HS-27A (cell line): ENCODE measurements around the gene SHISA9.
"Not testable (repeated sequence)": the region's sequence is repeated elsewhere in the genome, so short reads cannot be mapped to it uniquely, and the experiment has no call there.

Source experiments
- DNase-seq: peaks from one replicate; pipeline ENCODE4 v3.0.0-alpha.2; 2012; ENCODE audit warnings: low read depth, missing footprints

SHISA9 gene

DNA sequence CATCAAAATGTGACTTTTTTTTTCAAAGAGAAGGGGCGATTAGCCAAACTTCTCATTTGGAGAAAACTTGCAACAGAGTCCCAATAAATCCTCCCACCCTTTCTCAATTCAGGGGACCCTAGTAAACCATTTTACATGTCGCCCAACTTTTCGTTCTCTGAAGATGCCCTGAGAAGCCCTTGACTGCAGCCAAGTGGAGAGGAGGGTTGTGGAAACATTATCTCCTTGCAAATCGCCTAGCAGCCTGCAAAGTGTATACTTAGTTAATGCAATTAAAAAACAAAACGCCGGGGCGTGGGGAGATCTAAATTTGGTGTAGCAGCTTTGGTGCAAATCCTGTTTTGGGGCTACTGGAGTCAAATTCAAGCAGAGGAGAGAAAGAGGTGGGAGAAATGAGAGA, 1.2 kb upstream of the SHISA9 start:
- DNase-seq: no peak

- DNase-seq: no peak
Measured at GRCh38 chr16:12900599-12901203, 697 bp upstream of the SHISA9 start.

- no peak for DNase-seq
Measured at GRCh38 chr16:12901204-12901596, 198 bp upstream of the SHISA9 start.

DNA sequence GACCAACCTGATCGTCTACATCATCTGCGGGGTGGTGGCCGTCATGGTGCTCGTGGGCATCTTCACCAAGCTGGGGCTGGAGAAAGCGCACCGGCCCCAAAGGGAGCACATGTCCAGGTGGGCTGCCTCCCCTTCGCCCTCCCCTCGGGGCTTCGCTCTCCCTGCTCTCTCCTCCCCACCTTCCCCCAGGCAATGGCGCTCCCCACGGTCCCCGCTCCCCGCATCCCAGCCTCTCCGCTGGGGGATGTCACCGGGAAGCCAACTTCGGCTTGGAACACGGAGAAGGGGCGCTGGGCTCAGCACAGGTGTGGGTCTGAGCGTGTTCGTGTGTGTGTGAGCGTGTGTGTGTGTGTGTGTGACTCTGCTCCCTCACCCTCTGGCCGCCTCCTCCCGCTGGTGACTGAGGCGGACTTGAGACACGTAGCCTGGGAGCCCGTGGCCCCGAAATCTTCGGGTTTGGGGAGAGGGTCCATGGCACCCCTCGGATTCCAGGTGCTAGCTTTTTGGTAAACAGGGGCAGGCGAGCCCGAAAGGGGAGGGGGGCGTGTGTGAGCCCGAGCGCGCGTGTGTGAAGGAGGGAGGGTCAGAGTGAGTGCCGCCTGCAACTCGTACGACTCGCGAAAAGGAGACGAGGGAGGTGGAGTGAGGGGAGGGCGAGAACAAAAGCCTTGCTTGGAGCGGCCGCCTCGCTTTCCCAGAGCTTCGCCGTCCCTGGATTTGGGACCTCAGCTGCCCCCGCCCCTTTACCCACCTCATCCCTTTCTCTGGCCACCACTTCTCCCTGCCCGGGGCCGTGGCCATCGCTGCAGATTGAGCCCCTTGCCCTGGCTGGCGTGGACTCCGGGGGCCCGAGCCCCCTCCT, 1.3 kb downstream of the SHISA9 start:
- no peak for DNase-seq

DNA sequence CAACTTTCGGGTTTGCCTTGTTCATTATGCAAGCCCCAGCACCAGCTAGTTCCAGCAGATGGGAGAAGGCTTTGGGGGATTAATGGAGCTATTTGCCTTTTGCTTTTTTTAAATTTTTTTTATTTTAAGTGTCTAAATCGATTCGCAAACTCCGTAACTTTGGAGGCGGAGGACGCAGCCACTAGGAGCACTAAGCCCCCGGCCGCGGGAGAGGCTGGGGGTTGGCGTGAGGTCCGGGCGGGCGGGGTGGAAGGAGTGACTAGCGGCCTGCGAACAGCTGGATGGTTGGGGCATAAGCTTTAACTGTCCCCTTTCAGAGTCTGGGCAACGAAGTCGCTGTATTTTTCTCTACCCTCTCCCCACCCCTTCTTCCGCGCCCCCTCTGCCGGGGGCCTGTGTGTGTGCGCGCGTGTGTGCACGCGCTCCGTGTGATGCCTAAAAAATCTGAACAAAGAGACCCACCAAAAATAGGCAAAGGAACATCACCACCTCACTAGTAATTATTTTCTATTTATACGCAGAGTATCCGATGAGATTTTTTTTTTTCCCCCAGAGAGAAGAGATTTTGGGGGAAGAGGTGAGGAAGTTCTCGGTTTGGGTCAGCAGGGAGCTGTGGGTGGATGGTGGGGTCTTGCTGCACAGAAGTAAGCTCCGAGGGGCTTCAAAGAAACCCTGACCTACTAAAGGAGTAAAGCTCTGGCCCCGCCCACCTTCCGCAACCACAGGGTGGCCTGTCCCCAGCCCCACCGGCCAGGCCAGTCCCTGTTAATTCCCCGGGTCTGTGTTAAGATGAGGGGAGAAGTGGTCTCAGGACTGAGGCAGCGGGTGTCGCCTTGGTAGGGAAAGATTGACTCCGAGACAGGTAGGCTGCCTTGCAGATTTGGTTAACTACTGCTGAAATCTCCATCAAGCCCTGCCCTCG, 2.3 kb downstream of the SHISA9 start:
- DNase-seq: no peak

DNA sequence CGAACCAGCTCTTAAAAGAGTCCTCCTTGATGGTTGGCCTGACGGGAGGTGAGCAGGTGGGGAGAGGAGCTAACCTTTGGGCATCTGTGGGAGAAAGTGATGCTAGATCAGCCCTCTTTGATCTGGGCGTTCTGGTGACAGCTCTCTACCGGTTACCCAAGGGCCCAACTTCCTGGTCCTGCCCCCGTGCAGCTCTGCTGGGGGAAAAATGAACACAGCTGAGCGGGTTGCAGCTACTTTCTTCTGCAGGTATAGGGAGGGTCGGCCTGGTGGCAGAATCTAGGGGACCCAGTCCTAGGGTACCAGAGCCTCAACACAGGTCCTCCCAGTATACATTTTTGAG, 2.9 kb downstream of the SHISA9 start:
- no peak for DNase-seq

DNA sequence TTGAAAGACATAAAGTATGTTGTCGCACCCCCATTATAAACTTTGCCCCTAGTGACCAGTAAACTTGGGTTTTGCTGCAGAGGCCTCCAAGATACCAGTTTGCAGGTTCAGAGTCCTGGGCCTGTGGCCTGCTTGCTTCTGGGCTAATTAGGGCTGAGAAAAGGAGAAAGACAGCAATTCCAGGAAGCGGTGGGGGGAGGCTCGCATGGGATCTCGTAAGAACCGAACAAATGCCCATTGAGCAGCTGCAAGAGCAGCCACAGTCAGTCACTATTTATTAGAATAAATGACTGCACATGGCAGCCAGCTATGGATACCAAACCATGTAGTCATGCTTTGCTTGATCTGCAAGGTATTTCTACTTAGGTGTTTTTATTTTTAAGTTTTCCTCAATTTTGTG, 4.9 kb downstream of the SHISA9 start:
- no peak for DNase-seq

DNA sequence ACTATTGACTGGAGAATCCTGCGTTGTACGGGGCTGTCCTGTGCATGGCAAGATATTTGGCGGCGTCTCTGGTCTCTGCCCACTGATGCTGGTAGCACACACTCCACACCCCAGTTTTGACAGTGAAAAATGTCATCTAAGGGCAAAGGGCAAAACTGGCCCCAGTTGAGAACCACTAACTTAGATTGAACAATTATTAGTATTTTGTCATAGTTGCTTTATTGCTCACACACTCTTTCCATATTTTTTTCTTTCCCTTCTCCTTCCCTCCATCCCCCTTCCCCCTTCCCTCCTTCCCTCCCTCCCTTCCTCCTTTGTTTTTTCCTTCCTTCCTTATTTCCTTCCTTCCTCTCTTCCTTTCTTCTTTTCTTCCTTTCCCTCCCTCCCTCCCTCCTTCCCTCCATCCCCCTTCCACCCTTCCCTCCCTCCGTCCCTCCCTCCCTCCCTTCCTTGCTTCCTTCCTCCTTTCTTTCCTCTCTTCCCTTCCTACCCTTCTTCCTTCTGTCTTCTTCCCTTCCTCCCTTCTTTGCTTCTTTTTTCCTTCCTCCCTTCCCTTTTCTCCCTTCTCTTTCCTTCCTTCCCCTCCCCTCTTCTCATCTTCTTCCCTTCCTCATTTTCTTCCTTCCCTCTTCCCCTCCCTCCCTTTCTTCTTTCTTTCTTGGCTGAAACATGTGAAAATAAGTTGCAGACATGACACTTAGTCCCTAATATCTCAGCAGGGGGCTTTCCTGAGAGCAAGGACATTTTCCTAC, 5.5 kb downstream of the SHISA9 start:
- DNase-seq: no peak

DNA sequence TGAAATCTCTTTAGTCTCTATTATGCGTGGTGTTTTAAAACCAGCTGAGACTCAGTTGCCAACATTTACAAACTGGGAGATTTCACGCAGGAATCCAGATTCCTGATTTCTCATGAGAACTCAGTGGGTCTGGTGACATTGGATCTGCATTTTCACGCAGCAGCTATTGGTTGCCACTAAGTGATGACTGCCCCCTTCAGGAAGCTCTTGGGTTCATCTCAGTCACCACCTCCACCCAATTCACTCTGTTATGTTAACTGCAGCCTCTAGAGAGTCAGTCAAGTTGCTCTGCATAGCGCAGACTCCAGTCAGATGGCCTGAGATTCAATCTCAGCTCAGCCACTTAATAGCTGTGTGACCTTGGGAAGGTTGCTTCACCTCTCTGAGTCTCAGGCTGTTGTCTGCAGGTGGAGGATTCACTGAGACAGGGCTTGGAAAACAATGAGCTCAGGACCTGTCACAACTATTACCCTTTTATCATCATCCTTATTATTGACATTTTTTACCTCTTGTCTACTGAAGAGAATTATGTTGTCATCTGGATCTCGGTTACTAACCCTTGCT, 6.4 kb downstream of the SHISA9 start:
- no peak for DNase-seq

- DNase-seq: no peak
Measured at GRCh38 chr16:12917246-12917645, 15.8 kb downstream of the SHISA9 start.

GRCh38 chr16:12917653-12918052, 16.3 kb downstream of the SHISA9 start:
- DNase-seq: peak; percentile 27

DNA sequence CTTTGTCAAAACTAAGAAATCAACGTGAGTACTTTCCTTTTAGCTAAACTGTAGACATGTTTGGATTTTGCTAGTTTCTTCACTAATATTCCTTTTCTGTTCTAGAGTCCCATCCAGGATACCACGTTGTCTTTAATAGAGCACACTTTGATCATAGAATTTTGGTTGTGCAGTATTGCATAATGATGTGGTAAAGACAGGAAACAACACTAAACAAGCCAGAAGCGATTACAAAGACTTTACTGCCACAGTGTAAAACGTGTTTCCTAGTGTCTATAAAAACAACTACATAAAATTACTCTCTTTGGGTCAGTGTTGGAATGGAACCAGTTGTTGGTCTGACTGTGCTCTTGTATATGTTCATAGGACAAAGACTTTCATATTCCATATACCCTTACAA, 19.3 kb downstream of the SHISA9 start:
- DNase-seq: no peak

- not testable (repeated sequence) for DNase-seq
Measured at GRCh38 chr16:12923640-12924039, 22.2 kb downstream of the SHISA9 start.

DNA sequence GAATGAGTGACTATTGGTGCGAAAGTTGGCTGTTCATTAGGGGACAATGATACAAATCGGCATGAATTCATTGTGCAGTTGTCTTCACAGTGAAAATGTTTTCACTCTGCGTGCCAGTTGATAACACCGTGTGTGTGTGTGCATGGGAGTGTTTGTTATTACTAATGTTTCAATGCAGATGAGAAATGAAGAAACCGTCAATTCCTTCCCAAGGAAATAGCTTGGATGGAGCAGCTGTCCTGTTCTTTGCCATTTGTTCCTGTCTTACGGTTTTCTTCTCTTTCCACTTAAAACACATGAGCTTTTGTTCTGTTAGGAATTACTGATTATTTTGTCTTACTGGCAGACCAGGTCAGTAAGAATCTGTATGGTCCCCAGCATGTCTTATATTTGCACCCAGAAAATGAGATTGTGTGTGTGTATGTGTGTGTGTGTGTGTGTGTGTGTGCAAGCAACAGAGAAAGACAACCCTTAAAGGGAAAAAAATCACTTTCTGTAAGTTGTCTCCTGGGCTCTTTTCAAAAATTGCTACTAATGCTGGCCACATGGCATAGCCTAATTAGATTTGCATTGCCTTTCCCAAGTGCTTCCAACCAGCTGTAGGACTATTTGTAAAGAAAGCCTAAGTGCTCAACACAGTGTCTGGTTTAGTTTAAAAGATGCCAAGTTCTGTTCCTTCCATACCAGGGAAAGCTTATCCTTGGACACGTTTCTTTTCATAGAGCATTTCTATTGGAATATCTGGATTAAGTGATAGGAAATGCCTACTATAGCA, 23.8 kb downstream of the SHISA9 start:
- no peak for DNase-seq

- no peak for DNase-seq
Measured at GRCh38 chr16:12927591-12927990, 26.2 kb downstream of the SHISA9 start.

GRCh38 chr16:12930881-12931280, 29.5 kb downstream of the SHISA9 start:
- DNase-seq: no peak

DNA sequence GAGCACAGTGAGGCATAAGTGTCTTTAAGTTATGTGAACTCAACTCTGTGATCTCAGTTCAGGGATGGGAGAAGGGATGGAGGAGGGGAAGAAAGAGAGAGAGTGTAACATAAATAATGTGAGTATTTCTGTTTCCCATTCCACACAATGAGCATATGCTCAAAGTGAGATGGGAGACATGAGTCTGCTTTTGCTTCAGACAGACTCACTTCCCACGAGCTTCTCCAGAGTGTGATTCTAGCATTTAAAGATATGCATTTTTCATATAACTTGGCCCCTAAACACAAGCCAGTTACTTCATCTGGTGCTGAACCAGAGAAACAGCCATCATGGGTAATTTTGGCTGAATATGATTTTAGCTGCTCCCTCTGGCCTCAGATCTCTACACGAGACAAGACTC, 35.0 kb downstream of the SHISA9 start:
- DNase-seq: no peak

DNA sequence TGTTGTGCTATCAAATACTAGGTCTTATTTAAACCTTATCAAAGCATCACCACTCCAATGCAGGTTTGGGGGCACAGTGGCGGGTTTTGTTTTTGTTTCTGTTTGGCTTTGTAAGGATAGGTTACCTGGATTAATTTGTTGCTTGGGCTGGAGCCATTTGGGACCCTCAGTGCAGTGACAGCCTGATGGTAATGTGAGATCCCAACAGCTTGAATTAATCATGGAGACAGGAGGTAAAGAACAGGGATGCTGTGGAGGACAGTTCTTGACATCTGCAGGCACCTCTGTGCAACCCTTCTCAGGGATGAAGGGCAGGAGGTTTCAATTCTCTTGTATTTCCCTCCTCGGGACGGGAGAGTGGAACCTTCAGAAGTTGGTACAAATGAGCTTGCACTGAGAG, 40.5 kb downstream of the SHISA9 start:
- no peak for DNase-seq

GRCh38 chr16:12942861-12943260, 41.5 kb downstream of the SHISA9 start:
- DNase-seq: no peak

- no peak for DNase-seq
Measured at GRCh38 chr16:12944300-12944699, 42.9 kb downstream of the SHISA9 start.

DNA sequence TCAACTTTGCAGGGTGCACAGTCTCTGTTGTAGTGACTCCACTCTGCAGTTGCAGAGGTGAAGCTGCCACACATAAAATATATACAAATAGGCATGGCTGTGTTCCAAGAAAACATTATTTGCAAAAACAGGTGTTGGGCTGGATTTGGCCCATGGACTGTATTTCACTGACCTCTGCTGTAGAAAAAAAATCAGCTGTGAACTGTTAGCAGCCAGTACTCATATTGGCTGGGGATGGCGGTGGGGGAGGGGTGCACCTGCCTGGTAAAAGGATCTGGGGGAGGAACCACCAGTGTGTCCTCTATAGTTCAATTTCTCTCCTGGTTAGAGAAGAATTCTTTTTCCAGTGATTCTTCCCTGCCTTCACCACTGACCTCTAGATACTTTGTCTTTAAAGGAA, 50.0 kb downstream of the SHISA9 start:
- no peak for DNase-seq
